ENCODE measurements around the gene ERI2. TPM values are rescaled to one million over a fixed set of nuclear protein-coding genes. Genes with fewer than 3 reads are reported as not detected.
"Not testable (repeated sequence)": the region's sequence is repeated elsewhere in the genome, so short reads cannot be mapped to it uniquely, and the experiment has no call there.

ERI2 gene
- total RNA-seq, 1 donor, result 26.3 TPM

GRCh38 chr16:20821682-20822081, 15.4 kb upstream of the ERI2 start:
- no peak for TF ChIP-seq CTCF (IDR thresholded peaks at IDR 0.05; ENCODE audit: insufficient read depth, low read depth, low read length)

GRCh38 chr16:20818929-20819585, 12.8 kb upstream of the ERI2 start:
- no peak for DNase-seq (ENCODE audit: low read depth)
- no peak overlapping the region for H3K4me3 ChIP-seq (ENCODE audit: low read depth, low read length)
- TF ChIP-seq CTCF (IDR thresholded peaks at IDR 0.05; ENCODE audit: insufficient read depth, low read depth, low read length), result no peak

More at GRCh38 chr16:20821682-20822081, 15.4 kb upstream of the ERI2 start:
- no peak overlapping the region for H3K4me3 ChIP-seq (ENCODE audit: low read depth, low read length)
- DNase-seq (ENCODE audit: low read depth), result no peak

- no peak for DNase-seq (ENCODE audit: low read depth)
- no peak overlapping the region for H3K4me3 ChIP-seq (ENCODE audit: low read depth, low read length)
- TF ChIP-seq CTCF (IDR thresholded peaks at IDR 0.05; ENCODE audit: insufficient read depth, low read depth, low read length), result no peak
Measured at GRCh38 chr16:20814784-20815183, 8.5 kb upstream of the ERI2 start.

- no peak overlapping the region for H3K4me3 ChIP-seq (ENCODE audit: low read depth, low read length)
- TF ChIP-seq CTCF (IDR thresholded peaks at IDR 0.05; ENCODE audit: insufficient read depth, low read depth, low read length), result no peak
- no peak for DNase-seq (ENCODE audit: low read depth)
Measured at GRCh38 chr16:20812510-20812909, 6.2 kb upstream of the ERI2 start.

- H3K4me3 ChIP-seq (ENCODE audit: low read depth, low read length), result no peak overlapping the region
- DNase-seq (ENCODE audit: low read depth), result no peak
- no peak for TF ChIP-seq CTCF (IDR thresholded peaks at IDR 0.05; ENCODE audit: insufficient read depth, low read depth, low read length)
Measured at GRCh38 chr16:20811889-20812439, 5.7 kb upstream of the ERI2 start.

GRCh38 chr16:20807862-20808261, 1.6 kb upstream of the ERI2 start:
- TF ChIP-seq CTCF (IDR thresholded peaks at IDR 0.05; ENCODE audit: insufficient read depth, low read depth, low read length), result no peak
- no peak for DNase-seq (ENCODE audit: low read depth)
- no peak overlapping the region for H3K4me3 ChIP-seq (ENCODE audit: low read depth, low read length)

GRCh38 chr16:20805684-20806167, 546 bp downstream of the ERI2 start:
- DNase-seq (ENCODE audit: low read depth), result not testable (repeated sequence)
- H3K4me3 ChIP-seq (ENCODE audit: low read depth, low read length), result peak overlapping the region; percentile 90

Measured in fibroblast of villous mesenchyme (primary cell).